HG02852 (cell line): ENCODE data around the gene CEACAM1.
"Not testable (repeated sequence)": the region's sequence is repeated elsewhere in the genome, so short reads cannot be mapped to it uniquely, and the experiment has no call there.

ENCODE experiments used
- ATAC-seq: cut with Tn5 transposase; IDR thresholded peaks from one replicate; pipeline ENCODE4 v1.9.1; 2021; ENCODE audit warnings: mild to moderate bottlenecking, moderate library complexity; ENCODE audit not compliant: unreplicated experiment

Gene CEACAM1

GRCh38 chr19:42549067-42549466 is 20.8 kb upstream of the CEACAM1 start:
- ATAC-seq = not testable (repeated sequence)

- no peak for ATAC-seq
Observed at GRCh38 chr19:42548552-42548951, 20.3 kb upstream of the CEACAM1 start.

- ATAC-seq = no peak
Observed at GRCh38 chr19:42547929-42548328, 19.6 kb upstream of the CEACAM1 start.

GRCh38 chr19:42546831-42547500 is 18.7 kb upstream of the CEACAM1 start:
- ATAC-seq = no peak

GRCh38 chr19:42544146-42544545 is 15.9 kb upstream of the CEACAM1 start:
- ATAC-seq = no peak

GRCh38 chr19:42542791-42543190 is 14.5 kb upstream of the CEACAM1 start:
- no peak for ATAC-seq

- no peak for ATAC-seq
Observed at GRCh38 chr19:42540071-42540553, 11.8 kb upstream of the CEACAM1 start.

- no peak for ATAC-seq
Observed at GRCh38 chr19:42538841-42539709, 10.8 kb upstream of the CEACAM1 start.

- ATAC-seq = not testable (repeated sequence)
Observed at GRCh38 chr19:42535276-42535675, 7.0 kb upstream of the CEACAM1 start.

GRCh38 chr19:42534391-42534790 is 6.1 kb upstream of the CEACAM1 start:
- no peak for ATAC-seq

- ATAC-seq = no peak
Observed at GRCh38 chr19:42532891-42533290, 4.6 kb upstream of the CEACAM1 start.

- ATAC-seq = no peak
Observed at GRCh38 chr19:42531313-42531712, 3.0 kb upstream of the CEACAM1 start.

GRCh38 chr19:42529248-42529764 is 1.0 kb upstream of the CEACAM1 start:
- ATAC-seq = no peak

- no peak for ATAC-seq
Observed at GRCh38 chr19:42524943-42525342, 3.3 kb downstream of the CEACAM1 start.

- no peak for ATAC-seq
Observed at GRCh38 chr19:42524250-42524649, 4.0 kb downstream of the CEACAM1 start.

GRCh38 chr19:42522262-42522661 is 6.0 kb downstream of the CEACAM1 start:
- not testable (repeated sequence) for ATAC-seq

GRCh38 chr19:42521346-42522030 is 6.8 kb downstream of the CEACAM1 start:
- ATAC-seq = no peak

GRCh38 chr19:42519108-42519507 is 9.2 kb downstream of the CEACAM1 start:
- no peak for ATAC-seq

GRCh38 chr19:42516771-42517170 is 11.5 kb downstream of the CEACAM1 start:
- no peak for ATAC-seq

- no peak for ATAC-seq
Observed at GRCh38 chr19:42515241-42515832, 12.9 kb downstream of the CEACAM1 start.

- ATAC-seq = no peak
Observed at GRCh38 chr19:42514449-42514848, 13.8 kb downstream of the CEACAM1 start.
